Stimulated activated CD8-positive, alpha-beta memory T cell treated with anti-CD3 and anti-CD28 coated beads, Interleukin-4, amount 100 ng/mL, for 48 hours (primary cell): ENCODE measurements around the gene CLDN20.
"Not testable (repeated sequence)": the region's sequence is repeated elsewhere in the genome, so short reads cannot be mapped to it uniquely, and the experiment has no call there.

ENCODE experiments used
- DNase-seq: peaks from one replicate; pipeline ENCODE4 v3.0.0-alpha.2; 2020

Gene CLDN20

DNA sequence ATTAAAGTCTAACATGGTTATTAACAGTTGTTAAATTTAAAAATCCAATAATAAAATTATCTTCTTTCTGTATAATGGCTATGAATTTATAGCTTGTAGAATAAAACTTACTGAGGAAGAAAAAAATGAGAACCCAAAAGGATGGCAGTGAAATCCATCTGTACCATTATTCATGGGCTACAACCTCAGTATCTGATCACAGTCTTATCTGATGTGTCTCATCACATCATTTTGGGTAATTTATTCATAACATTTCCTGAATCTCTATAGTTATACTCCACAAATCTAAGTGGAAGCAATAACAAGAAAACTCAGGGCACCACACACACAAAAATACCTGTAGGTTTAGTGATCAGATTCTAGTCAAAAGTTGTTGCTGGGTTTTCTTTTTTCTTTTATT, 7.3 kb downstream of the CLDN20 start:
- no peak for DNase-seq

DNA sequence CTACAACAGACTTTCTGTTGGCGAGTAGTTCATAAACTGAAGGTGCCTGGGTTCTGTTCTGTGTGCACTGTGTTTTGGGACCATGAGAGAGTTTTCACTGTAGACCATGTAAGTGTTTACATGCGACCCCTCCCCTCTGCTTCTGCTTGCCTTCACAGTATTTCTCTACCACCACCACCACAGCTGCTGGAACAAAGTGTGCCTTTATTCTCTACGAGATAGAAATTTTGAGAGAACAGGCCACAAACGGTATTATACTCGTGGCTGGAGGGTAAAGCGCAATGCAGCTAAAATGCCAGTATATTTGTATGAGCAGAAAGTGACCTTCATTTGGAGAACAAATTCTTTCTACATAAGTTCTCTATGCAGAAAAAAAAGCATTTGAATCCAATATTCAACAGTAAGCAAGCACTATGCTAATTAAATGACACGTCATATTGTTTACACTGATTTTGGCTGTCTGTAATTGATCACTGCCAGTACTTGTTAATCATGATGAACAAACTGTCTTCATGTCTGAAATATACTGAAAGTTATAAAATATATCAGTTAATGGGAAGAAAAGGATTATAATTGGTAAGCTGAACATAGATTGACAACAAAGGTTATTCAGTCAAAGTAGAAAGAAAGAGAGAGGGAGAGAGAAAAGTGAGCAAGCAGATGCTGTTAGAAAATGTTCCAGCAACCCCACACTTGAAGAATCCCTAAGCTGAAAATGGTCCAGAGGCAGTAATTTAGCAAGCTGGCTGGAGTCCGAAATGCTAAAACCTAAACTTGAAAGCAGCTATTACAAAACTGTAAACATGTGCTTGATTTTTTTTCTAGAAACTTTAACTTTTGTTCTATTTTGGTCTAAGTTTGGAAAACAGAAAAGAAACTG, 8.8 kb downstream of the CLDN20 start:
- DNase-seq: no peak

DNA sequence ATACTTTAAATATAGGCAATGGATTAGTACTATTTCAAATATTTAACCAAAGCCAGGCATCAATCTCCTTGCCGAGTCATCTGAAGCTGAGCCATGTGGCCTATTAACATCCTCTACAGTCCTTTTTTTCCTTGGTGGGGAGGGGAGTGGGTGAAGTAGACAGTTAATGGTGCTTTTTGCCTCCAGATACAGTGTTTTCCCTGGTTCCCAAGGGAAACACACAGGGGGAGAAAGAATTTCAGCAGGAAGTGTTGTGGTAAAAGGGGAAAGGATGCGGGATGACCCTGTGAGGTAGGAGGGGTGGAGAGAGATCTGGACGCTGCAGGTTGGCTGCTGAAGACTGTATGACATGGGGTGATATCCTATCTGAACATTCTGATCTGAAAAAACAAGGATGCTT, 9.6 kb downstream of the CLDN20 start:
- DNase-seq: no peak

DNA sequence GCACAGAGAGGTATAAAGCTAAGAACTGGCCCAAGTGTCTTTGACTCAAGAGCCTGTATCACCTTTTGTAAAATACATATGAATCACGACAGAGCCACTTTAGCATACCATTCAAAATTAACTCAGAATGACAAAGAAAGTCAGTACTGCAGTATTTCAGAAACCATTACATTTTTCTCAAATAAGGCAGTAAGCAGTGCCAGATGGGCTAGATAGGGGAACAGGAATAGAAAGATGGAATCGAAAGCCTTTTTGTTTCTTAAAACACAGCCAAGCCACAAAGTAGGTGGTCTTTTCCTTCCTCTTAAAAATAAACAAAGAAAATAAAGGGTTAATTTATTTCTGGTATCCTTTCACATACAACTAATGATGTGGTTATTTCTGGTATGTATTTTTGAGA, 10.3 kb downstream of the CLDN20 start:
- DNase-seq: no peak

DNA sequence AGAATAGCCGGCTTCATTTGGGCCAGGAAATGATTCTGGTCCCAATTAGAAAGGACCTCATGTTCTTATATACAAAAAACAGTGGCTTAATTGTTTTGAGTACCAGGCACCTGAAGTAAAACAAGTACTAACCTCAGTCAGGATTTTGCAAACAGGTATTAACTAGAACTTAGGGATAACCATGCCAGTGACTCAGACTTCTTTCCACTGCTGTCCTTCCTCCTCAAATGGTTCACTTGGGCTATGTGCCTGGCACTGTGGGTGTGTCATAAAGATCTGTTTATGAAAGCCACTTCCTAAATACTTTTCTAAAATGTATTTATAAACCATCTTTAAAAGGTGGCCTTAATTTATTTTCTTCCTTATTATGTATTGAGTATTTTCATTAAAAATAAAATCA, 10.7 kb downstream of the CLDN20 start:
- no peak for DNase-seq

DNA sequence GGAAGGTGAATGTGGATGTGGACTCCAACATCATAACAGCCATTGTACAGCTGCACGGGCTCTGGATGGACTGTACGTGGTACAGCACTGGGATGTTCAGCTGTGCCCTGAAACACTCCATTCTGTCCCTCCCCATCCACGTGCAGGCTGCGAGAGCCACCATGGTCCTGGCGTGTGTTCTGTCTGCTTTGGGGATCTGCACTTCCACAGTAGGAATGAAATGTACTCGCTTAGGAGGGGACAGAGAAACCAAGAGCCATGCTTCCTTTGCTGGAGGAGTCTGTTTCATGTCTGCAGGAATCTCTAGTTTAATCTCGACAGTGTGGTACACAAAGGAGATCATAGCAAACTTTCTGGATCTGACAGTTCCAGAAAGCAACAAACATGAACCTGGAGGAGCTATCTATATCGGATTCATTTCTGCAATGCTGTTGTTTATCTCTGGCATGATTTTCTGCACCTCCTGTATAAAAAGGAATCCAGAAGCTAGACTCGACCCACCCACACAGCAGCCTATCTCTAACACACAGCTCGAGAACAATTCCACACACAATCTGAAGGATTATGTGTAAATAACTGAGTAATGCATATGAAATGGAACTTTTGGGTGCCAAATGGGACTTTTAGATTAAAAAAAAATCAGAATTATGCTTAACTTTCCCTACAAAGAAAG, 12.1 kb downstream of the CLDN20 start:
- DNase-seq: no peak

DNA sequence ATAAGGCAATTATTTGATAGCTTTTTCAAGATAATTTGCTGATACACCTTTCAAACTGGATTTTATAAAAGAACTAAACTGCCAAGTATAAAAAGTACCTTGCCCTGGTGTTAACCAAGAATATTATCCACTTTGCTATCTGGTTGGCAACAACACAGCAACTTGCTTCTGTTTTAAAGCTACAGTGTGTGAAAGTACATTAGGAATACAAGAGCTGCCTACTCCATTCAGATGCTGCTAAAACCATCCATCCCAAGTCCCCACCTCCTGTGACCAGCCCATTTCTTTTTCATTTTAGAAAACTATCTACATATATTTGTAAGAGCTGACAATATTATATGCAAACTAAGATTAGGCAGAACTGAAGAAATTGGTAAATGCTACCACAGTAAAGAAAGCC, 12.8 kb downstream of the CLDN20 start:
- no peak for DNase-seq

DNA sequence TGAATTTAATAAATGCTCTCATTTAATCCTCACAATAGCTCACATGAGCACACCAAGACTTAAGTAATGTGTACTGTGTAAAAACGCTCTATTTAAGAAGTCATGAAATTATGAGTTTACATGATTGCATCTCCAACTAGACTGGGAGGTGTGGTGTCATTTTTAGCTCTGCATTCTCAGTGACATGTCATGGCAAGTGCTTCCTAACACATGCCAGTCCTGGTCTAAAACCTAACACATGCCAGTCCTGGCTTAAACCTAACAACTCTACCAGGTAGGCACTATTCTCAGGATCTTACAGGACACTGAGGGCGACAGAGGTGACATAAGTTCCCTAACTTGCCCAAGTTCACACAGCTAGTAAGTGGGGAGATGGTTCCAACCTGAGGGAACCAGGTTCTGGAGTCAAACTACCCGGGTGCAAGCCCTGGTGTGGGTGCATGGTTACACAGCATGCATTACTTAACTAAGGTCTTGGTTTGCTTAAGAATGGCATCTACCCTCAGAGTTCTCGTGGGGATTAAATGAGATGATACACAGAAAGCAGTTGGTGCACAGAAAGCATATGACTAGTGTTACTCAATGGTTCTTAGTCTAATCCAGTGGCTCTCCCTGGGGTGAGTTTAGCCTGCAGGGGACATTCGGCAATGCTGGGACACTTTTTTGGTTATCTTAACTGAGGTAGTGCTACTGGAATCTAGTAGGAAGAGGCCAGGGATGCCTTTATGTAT, 14.7 kb downstream of the CLDN20 start:
- DNase-seq: no peak

DNA sequence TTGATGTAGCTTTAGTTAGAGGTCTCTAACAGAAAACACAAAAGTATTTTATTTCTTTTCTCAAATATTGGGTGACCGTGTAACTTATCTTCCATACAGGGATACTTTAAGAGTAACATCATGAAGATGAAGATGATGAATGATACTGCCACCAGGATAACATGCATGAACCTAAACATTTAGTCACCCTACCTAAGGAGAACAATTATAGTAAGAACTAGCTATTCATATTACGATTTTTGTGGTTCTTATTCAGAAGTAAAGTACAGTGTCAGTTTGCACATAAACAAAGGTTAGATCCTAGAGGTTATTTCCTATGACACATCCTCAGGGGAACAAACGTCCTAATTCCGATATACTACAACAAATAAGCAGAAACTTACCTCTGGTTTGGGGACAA, 21.0 kb downstream of the CLDN20 start:
- DNase-seq: no peak

DNA sequence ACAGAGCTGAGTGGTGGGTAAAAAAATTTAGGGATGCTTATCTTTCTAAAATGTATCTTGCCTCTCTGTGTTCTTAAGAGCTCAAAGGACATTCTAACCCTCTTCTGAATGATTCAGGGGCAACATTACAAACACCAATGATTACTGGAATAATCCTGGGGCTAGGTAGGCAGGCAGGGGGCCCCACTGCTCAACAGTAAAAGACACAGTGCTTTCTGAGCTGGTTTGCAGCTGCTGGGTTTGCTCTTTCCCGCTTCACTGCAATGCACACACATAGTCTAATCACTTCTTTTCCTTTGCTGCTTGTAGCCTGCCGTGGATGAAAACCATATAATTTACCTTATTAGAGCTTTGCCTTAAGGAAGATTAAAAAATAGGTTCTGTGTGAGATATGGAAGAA, 23.9 kb downstream of the CLDN20 start:
- no peak for DNase-seq

DNA sequence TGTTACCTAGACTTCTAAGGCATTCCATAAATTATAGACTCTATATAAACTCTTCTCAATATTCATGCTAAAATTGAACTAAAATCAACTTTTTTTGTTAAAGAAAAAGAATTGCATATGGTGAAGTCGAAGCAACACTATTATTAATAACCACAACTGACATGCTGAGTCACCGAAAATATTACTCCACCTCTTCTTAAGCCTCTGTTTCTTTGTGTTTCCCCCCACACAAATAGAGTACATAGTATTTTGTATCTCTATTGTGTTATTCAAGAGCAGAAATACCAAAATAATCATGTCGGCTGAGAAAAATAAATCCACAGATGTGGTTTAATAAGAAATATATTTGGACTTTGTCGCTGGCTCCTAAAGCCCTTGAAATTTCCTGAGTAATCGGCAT, 26.7 kb downstream of the CLDN20 start:
- no peak for DNase-seq

DNA sequence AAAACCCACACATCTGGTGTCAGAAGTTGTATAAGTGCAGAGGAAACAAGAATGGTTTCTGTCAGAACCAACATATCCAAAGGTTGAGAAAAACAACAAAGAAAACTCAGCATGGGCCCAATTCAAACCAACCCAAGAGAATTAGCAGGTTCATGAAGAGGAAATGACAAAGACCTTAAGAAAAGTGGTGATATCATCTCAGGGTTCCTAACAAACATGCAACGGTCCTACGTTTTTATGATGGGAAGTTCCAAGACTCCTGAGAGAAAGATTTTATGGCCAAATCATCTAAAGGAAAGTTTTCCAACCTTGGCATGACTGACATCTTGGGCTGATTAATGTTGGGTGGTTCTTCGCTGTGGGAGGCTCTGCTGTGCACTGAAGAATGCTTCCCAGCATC, 27.5 kb downstream of the CLDN20 start:
- DNase-seq: no peak

DNA sequence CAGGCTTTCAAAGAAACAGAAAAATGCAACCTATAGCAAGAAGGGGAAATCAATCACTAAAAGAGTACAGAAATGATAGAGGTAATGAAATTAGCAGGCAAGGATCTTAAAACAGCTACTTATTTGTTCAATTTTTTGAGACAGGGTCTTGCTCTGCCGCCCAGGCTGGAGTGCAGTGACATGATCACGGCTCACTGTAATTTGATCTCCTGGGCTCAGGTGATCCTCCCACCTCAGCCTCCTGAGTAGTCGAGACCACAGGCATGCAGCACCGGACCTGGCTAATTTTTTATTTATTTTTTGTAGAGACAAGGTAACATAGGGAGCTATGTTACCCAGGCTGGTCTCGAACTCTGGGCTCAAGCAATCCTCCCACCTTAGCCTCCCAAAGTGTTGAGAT, 28.9 kb downstream of the CLDN20 start:
- DNase-seq: no peak

DNA sequence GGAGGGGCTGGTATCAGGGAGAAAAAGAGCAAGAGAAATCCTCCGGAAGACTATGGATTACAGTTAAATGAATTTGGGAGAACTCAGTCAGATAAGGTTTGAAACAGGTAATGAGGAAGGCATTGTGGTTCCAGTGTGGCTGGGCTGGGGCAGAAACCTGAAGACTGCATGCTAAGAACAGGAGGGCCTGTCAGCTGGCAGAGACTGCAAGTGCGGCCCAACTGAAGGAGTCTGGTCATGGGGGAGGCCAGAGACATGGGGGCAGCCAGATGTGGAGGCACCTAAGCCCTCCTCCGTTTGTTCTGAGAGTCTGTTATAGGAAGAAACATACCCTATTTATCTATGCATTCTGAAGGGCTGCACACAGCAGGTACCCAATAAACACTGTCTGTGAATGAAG, 33.9 kb downstream of the CLDN20 start:
- no peak for DNase-seq

DNA sequence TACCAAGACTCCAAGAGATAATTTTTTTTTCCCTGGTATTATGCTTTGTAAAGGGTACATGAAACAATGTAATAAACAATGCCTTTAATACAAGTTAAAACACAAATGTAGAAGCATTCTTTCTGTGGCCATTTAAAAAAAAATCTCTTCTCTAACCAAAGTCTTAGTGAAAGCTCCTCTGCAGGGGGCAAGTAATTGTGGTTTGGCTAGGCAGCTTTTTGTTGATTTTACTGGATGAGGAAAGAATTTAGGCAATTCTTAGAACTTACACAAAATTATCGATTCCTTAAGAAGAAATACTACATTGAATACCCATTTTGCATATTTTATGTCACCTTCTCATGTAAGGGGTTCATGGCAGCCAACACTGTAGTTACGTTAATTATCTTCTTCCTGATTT, 38.1 kb downstream of the CLDN20 start:
- no peak for DNase-seq

DNA sequence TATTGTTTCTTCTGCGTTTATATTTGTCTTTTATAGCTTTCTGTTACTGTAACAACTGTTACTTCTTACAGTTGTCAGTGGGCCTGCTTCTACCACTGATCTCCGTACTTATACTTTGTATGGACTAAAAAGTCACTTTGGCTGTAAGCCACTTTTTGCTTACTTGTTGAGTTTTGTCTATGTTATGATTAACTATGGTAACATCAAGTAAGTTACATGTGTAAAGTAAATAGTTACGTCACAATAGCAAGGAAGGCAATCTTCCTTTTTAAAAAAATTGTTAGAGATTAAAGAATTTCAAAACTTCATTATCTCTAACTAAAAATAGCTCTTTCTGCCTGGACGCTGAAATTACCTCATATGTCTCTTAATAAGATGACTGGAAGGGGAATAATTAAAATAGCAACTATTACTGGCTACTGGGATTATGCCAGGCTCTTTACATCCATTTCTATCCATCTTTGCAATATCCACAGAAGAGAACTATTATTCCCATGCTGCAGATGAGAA, 39.6 kb downstream of the CLDN20 start:
- no peak for DNase-seq

DNA sequence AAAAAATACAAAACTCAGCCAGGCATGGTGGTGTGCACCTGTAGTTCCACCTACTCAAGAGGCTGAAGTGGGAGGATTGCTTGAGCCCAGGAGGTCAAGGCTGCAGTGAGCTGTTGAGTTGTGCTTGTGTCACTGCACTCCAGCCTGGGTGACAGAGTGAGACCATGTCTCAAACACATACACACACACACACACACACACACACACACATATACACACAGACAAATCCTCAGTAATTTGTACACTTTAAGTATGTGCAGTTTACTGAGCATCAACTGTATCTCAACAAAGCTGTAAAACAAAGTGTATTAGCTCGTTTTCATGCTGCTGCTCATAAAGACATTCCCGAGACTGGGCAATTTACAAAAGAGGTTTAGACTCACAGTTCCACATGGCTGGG, 43.1 kb downstream of the CLDN20 start:
- DNase-seq: no peak

DNA sequence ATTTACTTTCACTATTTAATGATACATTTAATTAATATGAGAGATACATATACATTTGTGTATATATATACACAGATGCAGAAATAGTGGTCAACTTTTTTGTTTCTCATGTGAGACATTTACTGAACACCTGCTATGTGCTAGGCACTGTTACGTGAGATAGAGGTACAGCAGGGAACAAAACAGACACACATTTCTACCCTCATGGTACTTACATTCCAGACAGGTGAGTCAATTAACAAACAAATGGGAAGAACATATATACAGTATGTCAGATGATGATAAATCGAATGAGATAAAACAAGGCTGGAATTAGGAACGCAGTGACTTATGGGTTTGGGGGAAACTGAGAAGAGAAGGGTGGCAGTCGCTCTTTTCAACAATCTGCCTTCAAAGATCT, 45.3 kb downstream of the CLDN20 start:
- no peak for DNase-seq

DNA sequence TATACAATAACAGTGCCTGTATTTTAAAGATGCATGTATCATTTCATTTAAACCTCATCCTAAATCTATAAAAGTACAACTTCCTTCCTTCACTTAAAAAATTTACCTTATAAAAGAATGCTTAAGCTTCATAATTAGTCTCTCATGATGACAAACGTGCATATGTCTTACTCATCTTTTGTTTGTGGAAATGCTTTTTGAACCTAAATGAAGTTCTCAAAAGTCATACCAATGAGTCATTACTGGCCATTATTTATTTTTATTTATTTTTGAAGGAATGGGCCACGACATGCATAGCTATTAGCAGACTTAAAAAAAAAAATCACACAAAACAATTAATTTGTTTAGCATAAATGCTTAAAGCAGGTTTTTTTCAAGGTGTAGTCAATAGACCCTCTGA, 46.8 kb downstream of the CLDN20 start:
- DNase-seq: no peak

DNA sequence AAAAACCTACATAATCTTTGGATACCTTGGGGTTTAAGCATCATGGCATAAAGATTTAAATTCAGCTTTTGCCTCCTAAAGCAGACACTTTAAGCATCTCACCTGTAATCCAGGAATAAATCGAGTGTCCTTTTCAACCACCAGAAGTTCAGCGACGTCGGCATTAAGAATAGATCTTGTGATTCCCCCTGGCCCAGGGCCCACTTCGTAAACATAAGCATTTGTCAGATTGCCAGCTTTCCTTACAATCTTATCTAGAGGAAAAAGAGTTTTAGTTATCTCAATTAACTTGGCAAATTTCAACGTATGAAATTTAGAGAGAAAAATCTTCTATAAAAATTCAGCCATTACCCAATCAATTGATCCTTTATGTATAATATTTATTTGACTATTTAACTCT, 47.3 kb downstream of the CLDN20 start:
- no peak for DNase-seq

DNA sequence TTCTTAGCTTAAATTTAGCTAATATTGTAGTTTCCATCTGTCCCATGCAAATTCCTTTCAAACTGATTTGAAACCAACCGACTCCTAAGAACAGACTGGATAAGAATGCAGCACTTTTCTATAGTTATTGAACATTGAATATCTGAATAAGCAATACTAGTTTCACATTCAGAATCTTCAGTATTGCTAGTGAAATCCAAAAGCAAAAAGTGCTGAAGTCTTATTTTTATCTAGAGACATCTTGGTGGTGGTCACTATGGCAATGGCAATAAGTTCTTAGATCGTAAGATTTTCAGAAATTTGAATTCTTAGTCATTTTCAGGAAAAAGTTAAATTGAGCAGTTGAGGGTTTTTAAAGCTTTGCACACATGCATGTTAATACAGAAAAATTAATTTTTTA, 47.8 kb downstream of the CLDN20 start:
- no peak for DNase-seq

DNA sequence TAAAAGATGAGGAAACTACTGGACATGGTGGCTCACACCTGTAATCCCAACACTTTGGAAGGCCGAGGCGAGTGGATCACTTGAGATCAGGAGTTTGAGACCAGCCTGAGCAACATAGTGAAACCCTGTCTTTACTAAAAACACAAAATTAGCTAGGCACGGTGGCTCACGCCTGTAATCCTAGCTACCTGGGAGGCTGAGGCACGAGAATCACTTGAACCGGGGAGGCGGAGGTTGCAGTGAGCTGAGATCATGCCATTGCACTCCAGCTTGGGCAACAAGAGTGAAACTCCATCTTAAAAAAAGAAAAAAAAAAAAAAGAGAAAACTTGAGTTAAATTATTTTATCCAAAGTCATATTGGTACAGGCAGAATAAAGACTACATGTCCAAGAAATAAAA, 49.1 kb downstream of the CLDN20 start:
- DNase-seq: not testable (repeated sequence)

DNA sequence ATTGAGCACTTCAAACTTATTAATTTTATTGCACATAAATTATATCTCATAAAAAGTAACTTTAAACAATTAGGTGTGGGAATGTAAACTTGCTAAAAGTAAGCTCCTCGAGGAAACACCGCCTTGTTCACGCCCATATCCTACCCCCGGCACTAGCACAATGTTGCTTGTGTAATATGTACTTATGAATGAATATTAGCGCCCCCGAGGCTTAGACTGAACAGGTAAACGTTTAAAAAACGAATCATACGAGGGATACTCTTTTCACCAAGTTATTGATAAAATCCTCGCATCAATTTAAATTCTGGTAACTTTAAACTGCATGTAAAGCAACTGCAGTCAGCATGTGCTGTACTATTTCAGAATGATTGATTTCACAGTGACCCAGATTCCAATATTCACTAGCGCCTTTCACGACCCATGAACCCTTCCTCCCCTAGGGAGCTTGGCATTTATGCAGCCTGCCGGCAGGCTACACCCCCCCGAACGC, 49.8 kb downstream of the CLDN20 start:
- no peak for DNase-seq
